HG03432 (cell line): ENCODE data around the gene PKP1.

ENCODE experiments used
- ATAC-seq: cut with Tn5 transposase; IDR thresholded peaks from one replicate; pipeline ENCODE4 v1.9.1; 2021; ENCODE audit warnings: mild to moderate bottlenecking, moderate library complexity; ENCODE audit not compliant: unreplicated experiment

The PKP1 gene

GRCh38 chr1:201327687-201328240, 44.5 kb downstream of the PKP1 start:
- ATAC-seq, result no peak

- ATAC-seq, result no peak
Measured at GRCh38 chr1:201328576-201328975, 45.3 kb downstream of the PKP1 start.

DNA sequence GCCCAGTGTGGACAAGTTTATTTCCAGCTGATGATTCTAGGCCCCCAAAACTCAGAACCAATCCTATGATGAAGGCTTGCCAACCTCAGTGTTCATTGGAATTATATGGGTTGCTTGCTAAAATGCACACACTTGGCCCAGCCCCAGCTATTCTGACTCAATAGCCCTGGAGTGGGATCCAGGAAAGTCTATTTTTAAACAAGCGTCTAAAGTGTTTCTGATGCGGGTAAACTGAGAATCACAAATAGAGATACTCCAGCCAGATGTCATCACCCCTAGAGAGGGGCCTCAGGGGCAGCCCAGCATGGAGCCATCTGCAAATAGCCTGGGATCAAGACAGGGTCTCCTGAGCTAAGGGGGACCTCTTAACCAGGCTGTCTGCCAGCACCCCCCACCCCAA, 46.0 kb downstream of the PKP1 start:
- no peak for ATAC-seq

GRCh38 chr1:201329801-201330200, 46.5 kb downstream of the PKP1 start:
- ATAC-seq, result no peak

GRCh38 chr1:201330541-201330940, 47.2 kb downstream of the PKP1 start:
- no peak for ATAC-seq

DNA sequence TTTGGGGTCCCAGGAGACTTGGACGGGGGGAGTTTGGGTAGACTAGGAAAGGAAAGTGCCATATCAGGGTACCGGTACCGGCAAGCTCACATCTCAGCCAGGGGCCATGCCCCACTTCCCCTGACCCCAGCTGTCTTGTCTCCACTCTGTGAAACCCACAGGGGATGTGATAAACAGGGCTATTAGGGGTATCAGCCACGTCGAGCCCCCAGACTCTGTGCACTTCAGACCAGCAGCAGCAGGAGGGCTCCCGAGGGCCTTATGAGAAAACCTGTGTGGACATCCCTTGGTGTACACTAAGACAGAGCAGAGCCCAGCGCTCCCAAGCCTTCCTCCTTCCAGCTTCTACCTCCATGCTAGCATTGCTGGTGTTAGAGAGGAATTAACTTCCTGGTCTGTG, 47.9 kb downstream of the PKP1 start:
- no peak for ATAC-seq

DNA sequence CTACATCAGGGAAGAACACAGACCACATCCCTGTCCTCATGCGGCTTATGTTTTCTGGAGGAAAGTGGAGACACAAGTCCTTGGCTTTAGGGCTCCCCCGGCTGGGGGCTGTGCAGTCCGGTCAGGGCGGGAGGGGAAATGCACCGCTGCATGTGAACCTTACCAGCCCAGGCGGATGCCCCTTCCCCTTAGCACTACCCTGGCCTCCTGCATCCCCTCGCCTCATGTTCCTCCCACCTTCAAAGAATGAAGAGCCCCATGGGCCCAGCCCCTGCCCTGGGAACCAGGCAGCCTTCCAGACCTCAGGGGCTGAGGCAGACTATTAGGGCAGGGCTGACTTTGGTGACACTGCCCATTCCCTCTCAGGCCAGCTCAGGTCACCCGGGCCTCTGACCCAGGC, 48.7 kb downstream of the PKP1 start:
- ATAC-seq, result no peak

GRCh38 chr1:201332616-201333335, 49.5 kb downstream of the PKP1 start:
- ATAC-seq, result no peak

DNA sequence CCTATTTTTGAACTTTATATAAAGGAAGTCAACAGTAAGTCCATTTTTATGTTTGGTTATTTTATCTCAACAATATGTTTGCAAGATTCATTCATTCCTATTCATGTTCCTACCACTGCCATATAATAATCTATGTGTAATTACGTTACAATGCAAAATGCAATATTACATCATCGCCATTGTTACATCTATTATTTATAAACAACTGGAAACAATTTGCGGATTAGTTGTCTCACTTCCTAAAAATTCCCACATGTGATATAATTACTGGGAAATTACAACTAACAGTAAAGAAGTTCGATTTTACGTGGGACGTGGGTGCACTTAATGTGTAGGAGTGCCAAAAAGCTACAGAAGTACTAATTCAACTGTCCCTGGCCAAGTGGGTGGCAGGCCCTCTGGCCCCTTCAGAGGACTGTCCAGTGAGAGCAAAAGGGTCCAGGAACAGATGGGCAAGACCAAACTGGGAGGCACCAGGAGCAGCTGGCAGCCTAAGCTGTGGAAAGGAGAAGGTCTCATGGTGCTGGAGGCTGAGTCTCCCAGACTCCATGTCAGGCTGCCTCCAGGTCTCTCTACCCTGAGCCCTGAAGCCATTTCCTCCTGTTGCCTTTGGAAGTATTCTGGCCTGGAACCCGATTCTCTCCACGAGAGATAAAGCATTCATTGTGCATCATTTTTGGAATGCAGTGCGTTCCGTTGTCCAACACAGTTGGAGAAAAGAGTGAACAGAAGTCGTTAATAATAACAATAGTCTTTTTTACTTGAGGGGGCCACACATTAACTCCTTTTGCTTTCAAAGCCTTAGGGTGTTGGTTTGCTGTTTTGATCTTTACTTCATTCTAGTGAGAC, 51.2 kb downstream of the PKP1 start:
- no peak for ATAC-seq

GRCh38 chr1:201335174-201335870, 52.0 kb downstream of the PKP1 start:
- ATAC-seq, result no peak

DNA sequence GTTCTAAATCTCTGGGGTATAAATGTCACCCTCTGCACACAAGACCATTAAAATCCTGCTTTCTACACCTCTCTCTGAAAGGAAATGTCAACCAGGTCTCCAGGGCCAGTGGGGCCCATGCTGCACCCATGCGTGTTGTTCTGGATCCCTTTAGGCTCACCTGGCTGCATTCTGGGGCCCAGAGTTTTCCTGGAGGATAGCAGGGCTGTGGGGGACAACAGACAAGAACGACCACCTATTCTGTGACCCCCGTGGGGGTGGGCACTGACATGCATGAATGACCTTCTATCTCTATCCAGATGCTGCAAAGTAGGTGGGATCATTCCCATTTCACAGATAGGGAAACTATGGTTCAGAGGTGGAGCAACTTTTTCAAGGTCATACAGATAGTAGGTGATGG, 52.6 kb downstream of the PKP1 start:
- ATAC-seq, result no peak

- ATAC-seq, result no peak
Measured at GRCh38 chr1:201336711-201337450, 53.6 kb downstream of the PKP1 start.

DNA sequence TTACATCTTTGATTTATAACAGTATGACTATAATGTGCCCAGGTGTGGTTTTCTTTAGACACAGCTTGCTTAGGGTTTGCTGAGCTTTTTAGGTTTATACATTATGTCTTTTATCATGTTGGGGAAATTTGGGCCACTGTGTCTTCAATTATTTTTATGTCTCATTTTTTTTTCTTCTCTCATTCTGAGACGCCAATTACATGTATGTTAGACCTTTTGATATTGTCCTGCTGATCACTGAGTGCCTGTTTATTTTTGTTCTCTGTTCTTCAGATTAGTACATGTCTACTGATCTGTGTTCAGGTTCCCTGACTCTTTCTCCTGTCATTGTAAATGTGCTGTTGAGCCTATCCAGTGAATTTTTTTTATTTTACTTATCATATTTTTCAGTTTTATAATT, 58.1 kb downstream of the PKP1 start:
- no peak for ATAC-seq

DNA sequence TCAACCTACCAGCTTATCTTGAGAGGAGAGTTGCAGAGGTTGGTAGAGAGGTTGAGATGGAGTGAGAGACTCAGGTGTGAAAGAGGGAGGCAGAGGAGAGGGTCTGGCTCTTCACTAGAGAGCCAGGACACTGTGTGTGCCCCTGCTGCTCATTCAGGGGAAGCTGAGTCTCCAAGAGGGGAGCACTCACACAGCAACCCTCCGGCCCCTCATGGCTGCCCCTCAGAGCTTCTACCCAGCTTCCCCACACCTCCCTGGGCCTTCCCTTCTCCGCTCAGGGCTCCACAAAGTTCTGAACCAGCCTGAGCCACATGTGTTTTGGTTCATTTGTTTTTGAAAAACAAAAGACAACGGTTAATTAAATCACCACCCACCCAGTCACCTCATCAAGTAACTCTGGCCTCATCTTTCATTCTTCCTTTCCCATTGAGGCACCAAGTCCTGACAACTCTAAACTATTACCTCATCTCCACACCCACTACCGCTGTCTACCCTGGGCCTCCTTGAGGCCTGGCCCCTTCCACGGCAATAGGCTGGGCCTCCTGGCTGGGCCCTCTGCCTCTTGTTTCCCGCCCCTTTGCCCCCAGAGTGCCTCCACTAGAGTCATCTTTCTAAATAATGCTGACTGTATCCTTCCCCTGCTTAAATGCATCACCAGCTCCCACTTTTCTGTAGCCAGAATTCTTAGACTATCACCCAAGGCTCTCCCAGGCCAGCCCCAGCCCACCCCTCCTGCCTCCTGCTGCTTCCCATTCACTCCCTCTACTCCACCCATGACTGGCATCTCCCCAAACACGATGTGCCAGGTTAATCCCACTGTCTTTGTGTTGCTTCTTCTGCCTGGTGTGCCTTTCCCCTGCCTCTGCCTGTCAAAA, 61.1 kb downstream of the PKP1 start:
- ATAC-seq, result no peak

DNA sequence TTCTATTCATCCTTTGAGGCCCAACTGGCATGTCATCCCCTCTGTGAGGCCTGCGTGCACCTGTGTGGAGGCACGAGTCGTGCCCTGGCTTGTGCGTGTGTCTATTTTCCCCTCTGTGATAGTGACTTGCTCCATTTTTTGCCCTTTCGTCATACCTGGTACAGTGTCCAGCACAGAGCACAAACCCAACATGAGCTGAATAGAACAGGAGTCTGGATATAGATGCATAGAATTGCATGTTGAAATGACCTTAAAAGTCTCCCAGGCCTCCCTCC, 61.7 kb downstream of the PKP1 start:
- ATAC-seq, result no peak

DNA sequence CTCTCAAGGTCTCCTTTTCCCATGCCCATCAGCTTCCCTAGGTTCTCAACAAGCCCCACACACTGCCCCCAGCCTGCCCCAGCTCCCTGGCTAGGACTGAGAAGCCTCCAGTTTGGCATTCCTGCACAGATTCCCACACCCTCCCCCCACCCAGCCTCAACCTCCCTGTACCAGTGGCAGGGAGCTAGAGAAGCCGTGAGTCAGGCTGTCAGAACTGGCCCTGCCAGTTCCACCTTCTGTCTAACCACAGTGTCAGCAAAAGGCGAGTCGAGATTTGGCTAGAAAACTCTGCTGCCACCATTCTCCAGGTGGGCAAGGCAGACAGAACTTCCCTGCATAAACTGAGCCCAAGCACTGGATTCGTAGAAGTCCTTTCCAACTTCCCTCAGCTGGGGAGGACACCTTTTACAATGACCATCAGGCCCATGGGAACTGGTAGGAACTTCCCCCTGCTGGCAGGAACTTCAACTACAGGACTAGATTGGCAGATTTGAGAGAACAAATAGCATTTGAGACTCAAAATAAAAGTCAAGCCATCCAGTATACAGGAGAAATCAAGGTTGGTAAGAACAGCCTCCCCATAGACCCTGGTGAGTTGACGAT, 63.1 kb downstream of the PKP1 start:
- ATAC-seq, result no peak

DNA sequence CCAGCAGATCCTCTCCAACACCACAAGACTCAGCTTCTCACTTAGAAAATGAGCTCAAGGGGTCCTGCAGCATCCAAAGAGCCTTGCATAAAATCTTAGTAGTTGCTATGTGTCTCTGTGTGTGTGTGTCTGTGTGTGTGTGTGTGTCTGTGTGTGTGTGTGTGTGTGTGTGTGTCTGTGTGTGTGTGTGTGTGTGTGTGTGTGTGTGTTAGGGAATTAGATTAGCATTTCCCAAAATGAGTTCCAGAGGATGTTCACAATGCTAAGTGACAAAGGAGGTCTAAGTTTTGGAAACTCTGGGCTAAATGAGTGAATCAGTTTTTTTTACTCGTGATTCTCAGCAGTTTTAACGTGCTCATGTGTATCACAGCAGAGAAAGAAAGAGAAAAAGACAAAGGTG, 63.7 kb downstream of the PKP1 start:
- no peak for ATAC-seq

GRCh38 chr1:201347498-201348210, 64.3 kb downstream of the PKP1 start:
- no peak for ATAC-seq

- ATAC-seq, result no peak
Measured at GRCh38 chr1:201348211-201348566, 64.9 kb downstream of the PKP1 start.
